ENCODE measurements around the gene CD7. TPM values are rescaled to one million over a fixed set of nuclear protein-coding genes. Genes with fewer than 3 reads are reported as not detected.

The CD7 gene
- total and polyA plus RNA-seq, 9 of the 15 experiments (the other 6 are each of a cell fraction or from before 2014, with no cell fraction given), result 0.21 to 0.35 TPM; not detected in 7

- TF ChIP-seq ZBTB49 (CRISPR knock-in tag; IDR thresholded peaks at IDR 0.05; ENCODE audit: borderline replicate concordance) (no peak), RBM22 (IDR thresholded peaks at IDR 0.05; ENCODE audit: low read depth, low read length, poor library complexity, severe bottlenecking) (no peak), ZNF592 (IDR thresholded peaks at IDR 0.05) (peak; percentile 99), MECOM (CRISPR knock-in tag; IDR thresholded peaks at IDR 0.05) (peak; percentile 91), CC2D1A (IDR thresholded peaks at IDR 0.05) (peak; percentile 95), ZBTB34 (CRISPR knock-in tag; IDR thresholded peaks at IDR 0.05) (no peak), ZFP91 (CRISPR knock-in tag; IDR thresholded peaks at IDR 0.05) (no peak), FUS (optimal IDR thresholded peaks at IDR 0.05; ENCODE audit: low read depth, low read length) (no peak), MAZ (CRISPR knock-in tag; conservative IDR thresholded peaks at IDR 0.05 in 1 of 2, IDR thresholded peaks at IDR 0.05 in 1 of 2) (peak; percentile 62 to 81), RBM34 (IDR thresholded peaks at IDR 0.05; ENCODE audit: borderline replicate concordance, insufficient read depth, low read length) (no peak), USF1 (CRISPR knock-in tag; IDR thresholded peaks at IDR 0.05) (peak; percentile 55; the same call in 1 of the 2 replicates), GABPA (tag; conservative IDR thresholded peaks at IDR 0.05; ENCODE audit: low read depth) (peak; percentile 30; the same call in 1 of the 2 replicates), PURB (CRISPR knock-in tag; IDR thresholded peaks at IDR 0.05; ENCODE audit: low read depth) (no peak), POLR3A (IDR thresholded peaks at IDR 0.05; ENCODE audit: borderline replicate concordance, extremely low read depth, insufficient read depth, insufficient read length) (no peak), CHCHD3 (CRISPR knock-in tag; IDR thresholded peaks at IDR 0.05) (no peak)
Observed at GRCh38 chr17:82345151-82345976, 28.0 kb upstream of the CD7 start (continued).

Measured in K562 (cell line).